Epithelial cell of esophagus (primary cell): Measurements from ENCODE around the gene CYP27B1.

Experiments
- DNase-seq: peaks from one replicate; pipeline ENCODE4 v3.0.0; 2010; ENCODE audit warnings: low read depth
- H3K4me3 ChIP-seq: 2 replicates; pipeline ENCODE4 v1.5.1; 2011; ENCODE audit warnings: mild to moderate bottlenecking, low read length, control low read depth
- CTCF ChIP-seq: IDR thresholded peaks from 2 replicates; pipeline ENCODE4 v1.5.1; 2011; ENCODE audit warnings: low read depth, mild to moderate bottlenecking, low read length, control low read depth, inconsistent platforms; ENCODE audit not compliant: insufficient read depth; ENCODE audit errors: missing control alignments

Gene CYP27B1

GRCh38 chr12:57751432-57751787, 15.5 kb downstream of the CYP27B1 start:
- no peak for DNase-seq
- no peak for TF ChIP-seq CTCF
- H3K4me3 ChIP-seq = peak overlapping the region; percentile 94

- no peak for TF ChIP-seq CTCF
- peak overlapping the region; percentile 94 for H3K4me3 ChIP-seq
- DNase-seq = no peak
Observed at GRCh38 chr12:57750561-57751431, 16.1 kb downstream of the CYP27B1 start.

GRCh38 chr12:57749061-57749460, 17.8 kb downstream of the CYP27B1 start:
- H3K4me3 ChIP-seq = no peak overlapping the region

GRCh38 chr12:57746025-57746424, 20.9 kb downstream of the CYP27B1 start:
- peak overlapping the region; percentile 94 for H3K4me3 ChIP-seq
- no peak for TF ChIP-seq CTCF

More at GRCh38 chr12:57749061-57749460, 17.8 kb downstream of the CYP27B1 start:
- DNase-seq = no peak
- no peak for TF ChIP-seq CTCF

GRCh38 chr12:57745485-57745881, 21.4 kb downstream of the CYP27B1 start:
- H3K4me3 ChIP-seq = peak overlapping the region; percentile 94
- no peak for DNase-seq
- no peak for TF ChIP-seq CTCF

More at GRCh38 chr12:57746025-57746424, 20.9 kb downstream of the CYP27B1 start:
- DNase-seq = no peak

- no peak for TF ChIP-seq CTCF
- peak; percentile 99 for DNase-seq
- peak within 1 kb of the TSS; percentile 94 for H3K4me3 ChIP-seq
Observed at GRCh38 chr12:57744777-57745484, 21.9 kb downstream of the CYP27B1 start, which contains the start of gene TSPAN31. TSPAN31 (plus strand) TSS chr12:57745039; CDS start chr12:57745155, 116 bp downstream.
